Activated naive CD8-positive, alpha-beta T cell treated with anti-CD3 and anti-CD28 coated beads, Interleukin-2, amount 10 ng/mL, durations not matched to agents 7 days and 5 days (primary cell): ENCODE measurements around the gene SWAP70. TPM values are rescaled to one million over a fixed set of nuclear protein-coding genes. Genes with fewer than 3 reads are reported as not detected.
"Not testable (repeated sequence)": the region's sequence is repeated elsewhere in the genome, so short reads cannot be mapped to it uniquely, and the experiment has no call there.

Source experiments
- ATAC-seq: fragments of 150-1000 bp; cut with Tn5 transposase; one replicate; pipeline ENCODE4 v1.10.0; 2021; ENCODE audit warnings: low read depth, moderate library complexity
- POLR2A ChIA-PET: fragments of 350-600 bp; sonication (Branson Sonifier 250); formaldehyde crosslinking; loops from one replicate; lab custom pipeline; 2021; ENCODE audit warnings: antibody characterized with exemption; lab: Charles Lee
- DNase-seq: peaks from one replicate; pipeline ENCODE4 v3.0.0; 2021
- H3K27ac Mint-ChIP-seq: one replicate; pipeline ENCODE4 v1.8.0; 2022; ENCODE audit warnings: mild to moderate bottlenecking, mixed read lengths
- H3K27me3 Mint-ChIP-seq: one replicate; pipeline ENCODE4 v1.8.0; 2022; ENCODE audit warnings: mild to moderate bottlenecking, moderate library complexity, mixed read lengths
- H3K36me3 Mint-ChIP-seq: one replicate; pipeline ENCODE4 v1.8.0; 2021; ENCODE audit warnings: mild to moderate bottlenecking, mixed read lengths
- H3K4me1 Mint-ChIP-seq: one replicate; pipeline ENCODE4 v1.8.0; 2021; ENCODE audit warnings: mixed read lengths
- H3K4me3 Mint-ChIP-seq: one replicate; pipeline ENCODE4 v1.8.0; 2022; ENCODE audit warnings: mild to moderate bottlenecking, moderate library complexity, mixed read lengths
- H3K9me3 Mint-ChIP-seq: one replicate; pipeline ENCODE4 v1.8.0; 2021; ENCODE audit warnings: mixed read lengths
- total RNA-seq, 2 experiments: library from RNA; stranded (reverse); gene quantifications; one replicate each; pipeline ENCODE4 v1.2.3, GENCODE V29; 2021

SWAP70 gene
- total RNA-seq, 2 experiments from 2014 or later: 9.4 to 10.6 TPM

DNA sequence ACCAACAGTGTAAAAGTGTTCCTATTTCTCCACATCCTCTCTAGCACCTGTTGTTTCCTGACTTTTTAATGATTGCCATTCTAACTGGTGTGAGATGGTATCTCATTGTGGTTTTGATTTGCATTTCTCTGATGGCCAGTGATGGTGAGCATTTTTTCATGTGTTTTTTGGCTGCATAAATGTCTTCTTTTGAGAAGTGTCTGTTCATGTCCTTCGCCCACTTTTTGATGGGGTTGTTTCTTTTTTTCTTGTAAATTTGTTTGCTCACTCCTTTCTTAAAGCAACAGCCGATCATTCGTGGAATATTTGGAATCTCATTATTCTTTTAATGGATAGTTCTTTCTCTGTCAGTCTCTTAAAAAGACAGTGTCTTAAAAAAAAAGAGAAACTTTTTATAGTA lies 79.6 kb downstream of the SWAP70 start:
- H3K4me3 Mint-ChIP-seq, POLR2A ChIA-PET: not testable (repeated sequence)

GRCh38 chr11:9745411-9746211 lies 81.7 kb downstream of the SWAP70 start:
- Mint-ChIP-seq H3K4me3 (no peak overlapping the region), H3K27ac (no peak overlapping the region), H3K4me1 (peaks cover 10% of the 10 kb centered on the region), H3K9me3 (no peaks in the 10 kb centered on the region), H3K36me3 (peaks cover 17% of the 10 kb centered on the region), H3K27me3 (peaks cover 3% of the 10 kb centered on the region)
- no peak for ATAC-seq
- POLR2A ChIA-PET: no interaction called here
- no peak for DNase-seq

More for the DNA sequence above, 79.6 kb downstream of the SWAP70 start:
- H3K36me3 Mint-ChIP-seq: peaks cover 25% of the 10 kb centered on the region
- H3K4me1 Mint-ChIP-seq: peaks cover 16% of the 10 kb centered on the region
- H3K9me3 Mint-ChIP-seq, H3K27me3 Mint-ChIP-seq, H3K27ac Mint-ChIP-seq, DNase-seq, ATAC-seq: not testable (repeated sequence)

GRCh38 chr11:9747229-9747628 lies 83.4 kb downstream of the SWAP70 start:
- H3K27me3 Mint-ChIP-seq: peaks cover 3% of the 10 kb centered on the region
- no peak overlapping the region for H3K27ac Mint-ChIP-seq
- H3K4me3 Mint-ChIP-seq: no peak overlapping the region

DNA sequence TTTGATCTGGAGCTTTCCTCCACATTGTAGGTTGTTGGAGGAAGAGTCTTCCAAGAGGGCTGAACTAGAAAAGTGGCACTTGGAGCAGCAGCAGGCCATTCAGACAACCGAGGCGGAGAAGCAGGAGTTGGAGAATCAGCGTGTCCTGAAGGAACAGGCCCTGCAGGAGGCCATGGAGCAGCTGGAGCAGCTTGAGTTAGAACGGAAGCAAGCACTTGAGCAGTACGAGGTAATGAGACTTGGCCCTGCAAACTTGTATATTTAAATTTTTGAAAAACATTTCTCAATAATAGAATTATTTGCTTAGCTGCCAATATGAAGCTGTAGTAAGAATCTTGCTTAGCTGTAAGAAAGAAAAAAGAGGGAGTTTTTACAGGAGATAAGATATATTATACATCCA lies 84.0 kb downstream of the SWAP70 start:
- Mint-ChIP-seq H3K9me3 (no peaks in the 10 kb centered on the region), H3K36me3 (peaks cover 6% of the 10 kb centered on the region), H3K27ac (no peak overlapping the region), H3K4me1 (peaks cover 10% of the 10 kb centered on the region), H3K27me3 (peaks cover 3% of the 10 kb centered on the region), H3K4me3 (no peak overlapping the region)
- no peak for ATAC-seq
- POLR2A ChIA-PET: interaction anchor here (1.2 to 2.5 kb wide), 2 partner anchors 134 to 214 kb away, joined by 3 to 15 read pairs; no protein-coding TSS in a partner anchor
- DNase-seq: no peak

More at GRCh38 chr11:9747229-9747628, 83.4 kb downstream of the SWAP70 start:
- POLR2A ChIA-PET: interaction anchor here (2.5 kb wide), 1 partner anchor 134 kb away, joined by 15 read pairs; no protein-coding TSS in a partner anchor
- H3K36me3 Mint-ChIP-seq: peaks cover 9% of the 10 kb centered on the region
- no peaks in the 10 kb centered on the region for H3K9me3 Mint-ChIP-seq
- H3K4me1 Mint-ChIP-seq: peaks cover 10% of the 10 kb centered on the region
- DNase-seq (no peak), ATAC-seq (no peak)

GRCh38 chr11:9748361-9748970 lies 84.6 kb downstream of the SWAP70 start:
- Mint-ChIP-seq H3K4me1 (peaks cover 15% of the 10 kb centered on the region), H3K9me3 (no peaks in the 10 kb centered on the region), H3K4me3 (no peak overlapping the region), H3K27me3 (peaks cover 3% of the 10 kb centered on the region), H3K27ac (no peak overlapping the region), H3K36me3 (peaks cover 6% of the 10 kb centered on the region)
- POLR2A ChIA-PET: interaction anchor here (1.2 to 2.5 kb wide), 2 partner anchors 135 to 214 kb away, joined by 3 to 15 read pairs; no protein-coding TSS in a partner anchor
- DNase-seq (peak; percentile 65), ATAC-seq (peak; percentile 98)

DNA sequence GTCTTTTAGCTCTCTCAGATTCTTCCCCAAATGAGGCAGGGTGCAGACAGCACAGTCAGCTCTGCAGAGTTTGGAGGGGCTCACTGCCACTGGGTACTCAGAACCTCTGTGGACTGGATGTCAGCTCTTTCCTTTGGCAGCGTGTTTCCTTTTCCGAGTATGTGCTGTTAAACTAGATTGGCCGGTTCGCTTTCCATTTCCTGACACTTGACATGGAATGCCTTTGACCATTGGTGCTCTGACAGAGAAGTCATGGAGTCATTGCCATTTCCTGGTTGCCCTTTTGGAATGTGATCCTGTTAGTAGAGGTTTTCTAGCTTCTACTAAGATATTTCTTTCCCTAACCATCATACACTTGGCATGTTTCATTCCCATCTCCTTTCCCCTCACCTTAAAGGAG lies 86.7 kb downstream of the SWAP70 start:
- Mint-ChIP-seq H3K9me3 (no peaks in the 10 kb centered on the region), H3K36me3 (peaks cover 4% of the 10 kb centered on the region), H3K4me1 (peaks cover 10% of the 10 kb centered on the region), H3K27ac (no peak overlapping the region), H3K4me3 (no peak overlapping the region), H3K27me3 (peaks cover 3% of the 10 kb centered on the region)
- POLR2A ChIA-PET: no interaction called here
- ATAC-seq: no peak
- DNase-seq: no peak

GRCh38 chr11:9752091-9752490 lies 88.2 kb downstream of the SWAP70 start:
- POLR2A ChIA-PET: no interaction called here
- no peak overlapping the region for H3K4me3 Mint-ChIP-seq
- H3K4me1 Mint-ChIP-seq: peaks cover 19% of the 10 kb centered on the region
- peaks cover 3% of the 10 kb centered on the region for H3K36me3 Mint-ChIP-seq
- H3K27me3 Mint-ChIP-seq: peaks cover 3% of the 10 kb centered on the region
- no peaks in the 10 kb centered on the region for H3K9me3 Mint-ChIP-seq
- no peak for DNase-seq
- no peak for ATAC-seq
- no peak overlapping the region for H3K27ac Mint-ChIP-seq

- peaks cover 22% of the 10 kb centered on the region for H3K4me1 Mint-ChIP-seq
- H3K36me3 Mint-ChIP-seq: peaks cover 3% of the 10 kb centered on the region
- no peak overlapping the region for H3K27ac Mint-ChIP-seq
- no peak overlapping the region for H3K4me3 Mint-ChIP-seq
- DNase-seq: no peak
- POLR2A ChIA-PET: no interaction called here
- no peak for ATAC-seq
- no peaks in the 10 kb centered on the region for H3K27me3 Mint-ChIP-seq
- H3K9me3 Mint-ChIP-seq: no peaks in the 10 kb centered on the region
Observed at GRCh38 chr11:9753021-9753420, 89.1 kb downstream of the SWAP70 start.

DNA sequence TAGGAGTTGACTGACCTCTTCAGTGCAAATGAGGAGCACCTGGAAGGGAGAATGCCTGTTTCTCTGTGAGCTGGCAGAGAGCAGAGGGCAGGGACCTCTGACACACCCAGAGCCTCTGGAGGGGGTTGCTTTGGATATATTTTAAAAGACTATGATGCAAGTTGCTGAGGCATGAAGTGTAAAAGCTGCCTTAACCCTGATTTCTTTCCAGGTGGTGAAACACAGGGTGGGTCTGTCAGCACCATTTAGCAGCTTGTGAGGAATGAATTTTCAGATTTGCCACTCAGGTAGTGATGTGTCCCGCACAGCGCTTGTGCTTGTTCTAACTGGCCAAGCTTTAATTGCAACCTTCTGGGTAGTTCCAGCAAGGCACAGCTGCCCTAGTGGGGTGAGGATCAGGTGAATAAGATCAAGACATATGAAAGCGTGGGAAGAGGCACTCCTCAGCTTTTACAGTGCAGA lies 90.2 kb downstream of the SWAP70 start:
- no peak overlapping the region for H3K4me3 Mint-ChIP-seq
- H3K27ac Mint-ChIP-seq: no peak overlapping the region
- H3K9me3 Mint-ChIP-seq: no peaks in the 10 kb centered on the region
- POLR2A ChIA-PET: no interaction called here
- H3K4me1 Mint-ChIP-seq: peaks cover 19% of the 10 kb centered on the region
- H3K36me3 Mint-ChIP-seq: peaks cover 3% of the 10 kb centered on the region
- ATAC-seq (no peak), DNase-seq (no peak)
- no peaks in the 10 kb centered on the region for H3K27me3 Mint-ChIP-seq

DNA sequence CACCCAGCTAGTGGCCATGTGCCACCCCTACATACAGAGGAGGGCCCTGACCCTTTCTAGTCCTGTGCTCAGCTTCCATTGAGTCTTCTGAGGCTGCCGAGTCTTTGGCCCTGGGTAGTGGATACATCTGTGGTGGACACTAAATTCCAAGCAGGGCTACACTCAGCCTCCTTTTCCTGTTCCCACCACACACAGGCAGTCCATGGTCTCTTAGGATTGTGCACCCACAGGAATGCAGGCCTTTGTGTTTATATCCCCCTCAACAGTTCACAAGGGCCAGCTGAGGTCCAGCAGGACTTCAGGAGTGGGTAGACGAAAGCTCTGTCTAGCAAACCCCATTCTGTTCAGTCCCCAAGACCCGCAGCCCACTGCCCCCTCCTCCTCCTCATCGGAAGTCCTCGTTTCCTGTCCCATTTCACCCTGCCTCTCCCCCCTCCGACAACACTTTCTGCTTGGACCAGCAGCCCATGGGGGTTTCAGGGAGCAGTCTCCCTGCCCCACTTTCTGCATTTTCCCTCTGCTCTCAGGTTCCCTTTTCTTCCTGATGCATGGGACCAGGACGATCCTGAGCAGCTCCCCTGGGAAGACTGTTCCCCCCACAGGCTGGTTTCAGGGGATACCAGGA lies 91.8 kb downstream of the SWAP70 start:
- Mint-ChIP-seq H3K9me3 (no peaks in the 10 kb centered on the region), H3K4me3 (no peak overlapping the region), H3K27me3 (no peaks in the 10 kb centered on the region), H3K27ac (no peak overlapping the region), H3K4me1 (peaks cover 30% of the 10 kb centered on the region), H3K36me3 (no peaks in the 10 kb centered on the region)
- POLR2A ChIA-PET: no interaction called here
- no peak for ATAC-seq
- no peak for DNase-seq

DNA sequence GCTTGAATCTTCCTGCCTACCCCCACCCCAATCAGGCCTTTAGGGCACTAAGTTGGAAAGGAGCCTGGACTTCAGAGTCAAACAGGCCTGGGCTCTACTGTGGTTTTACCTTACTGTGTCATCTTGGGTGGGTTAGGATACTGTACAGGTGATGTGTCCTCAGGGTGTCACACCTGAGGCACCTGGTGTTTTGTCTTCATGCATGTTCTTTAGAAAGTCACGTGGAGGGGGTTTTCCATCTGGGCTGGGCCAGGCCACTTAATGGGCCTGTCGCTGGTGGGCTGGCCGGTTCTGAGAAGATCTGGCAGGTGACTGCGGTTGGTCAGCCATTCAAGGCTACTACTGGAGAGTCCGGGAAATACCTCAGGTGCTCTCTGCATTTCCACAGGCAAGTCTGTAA lies 92.6 kb downstream of the SWAP70 start:
- no peaks in the 10 kb centered on the region for H3K9me3 Mint-ChIP-seq
- POLR2A ChIA-PET: no interaction called here

DNA sequence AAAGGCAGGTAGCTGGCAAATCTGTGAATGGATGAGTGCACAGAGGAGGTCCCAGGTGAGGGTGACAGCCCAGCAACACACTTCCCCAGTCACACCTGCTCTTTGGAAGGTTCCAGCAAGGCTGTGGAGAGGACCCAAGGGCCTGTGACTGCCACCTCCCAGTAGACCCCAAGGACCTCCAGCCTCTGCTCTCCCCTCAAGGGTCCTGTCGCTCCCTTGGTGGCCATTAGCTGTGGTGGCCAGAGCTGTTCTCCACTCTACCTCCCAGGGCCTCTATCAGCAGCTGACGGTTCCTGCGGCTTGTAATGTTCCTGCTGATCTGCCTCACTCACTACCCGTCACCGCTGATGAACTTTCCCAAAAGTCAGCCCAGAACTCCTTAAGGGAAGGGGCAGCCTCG lies 93.0 kb downstream of the SWAP70 start:
- DNase-seq (no peak), ATAC-seq (no peak)
- Mint-ChIP-seq H3K4me3 (no peak overlapping the region), H3K9me3 (no peaks in the 10 kb centered on the region), H3K27ac (no peak overlapping the region), H3K27me3 (no peaks in the 10 kb centered on the region), H3K4me1 (peaks cover 31% of the 10 kb centered on the region), H3K36me3 (no peaks in the 10 kb centered on the region)
- POLR2A ChIA-PET: no interaction called here

More for the DNA sequence above, 92.6 kb downstream of the SWAP70 start:
- Mint-ChIP-seq H3K36me3 (no peaks in the 10 kb centered on the region), H3K27me3 (no peaks in the 10 kb centered on the region), H3K4me1 (peaks cover 30% of the 10 kb centered on the region), H3K27ac (no peak overlapping the region), H3K4me3 (no peak overlapping the region)
- DNase-seq (no peak), ATAC-seq (no peak)
